ENCODE measurements around the gene CPNE4.

DNA sequence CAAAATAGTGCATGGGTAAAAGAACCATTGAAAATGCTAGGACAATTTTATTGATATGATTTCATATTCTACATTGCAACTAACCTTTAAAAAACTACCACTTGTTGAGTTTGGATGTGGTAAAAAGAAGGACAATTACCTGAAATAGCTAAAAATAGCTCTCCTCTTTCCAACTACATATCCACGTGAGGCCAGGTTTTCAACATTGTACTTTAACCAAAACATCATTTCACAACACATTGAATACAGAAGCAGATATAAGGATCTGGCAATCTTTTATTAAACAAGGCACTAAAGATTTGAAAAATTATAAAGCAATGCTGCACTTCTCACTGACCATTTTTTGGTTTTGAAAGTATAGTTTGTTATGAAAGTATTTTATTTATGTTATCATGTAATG is 504.0 kb downstream of the CPNE4 start:
- TF ChIP-seq DPF2 (IDR thresholded peaks at IDR 0.05) (no peak), POLR2AphosphoS5 (IDR thresholded peaks at IDR 0.05; ENCODE audit: control insufficient read depth, insufficient read depth, low read depth, low read length) (no peak), NR2F6 (CRISPR knock-in tag; IDR thresholded peaks at IDR 0.05) (no peak), EZH2 (IDR thresholded peaks at IDR 0.05; ENCODE audit: borderline replicate concordance, low read depth, low read length) (no peak), YY1 (IDR thresholded peaks at IDR 0.05; ENCODE audit: borderline replicate concordance in 1 of 3, control insufficient read depth in 1 of 3, extremely low read depth in 1 of 3, insufficient read depth in 3 of 3, insufficient read length in 1 of 3, insufficient replicate concordance in 2 of 3, low read depth in 1 of 3, low read length in 2 of 3) (no peak), E2F6 (IDR thresholded peaks at IDR 0.05; ENCODE audit: borderline replicate concordance in 1 of 2, extremely low read depth in 1 of 2, insufficient read depth in 1 of 2, insufficient read length in 1 of 2, low read depth in 1 of 2, low read length in 1 of 2, poor library complexity in 1 of 2, severe bottlenecking in 1 of 2) (no peak), NFIC (IDR thresholded peaks at IDR 0.05) (no peak), SMC3 (conservative IDR thresholded peaks at IDR 0.05; ENCODE audit: insufficient read depth, low read depth, low read length) (no peak), HDGF (IDR thresholded peaks at IDR 0.05) (no peak), TCF7L2 (IDR thresholded peaks at IDR 0.05; ENCODE audit: low read depth, low read length) (no peak), VEZF1 (CRISPR knock-in tag; IDR thresholded peaks at IDR 0.05) (no peak), CTCF (IDR thresholded peaks at IDR 0.05 in 2 of 3, conservative IDR thresholded peaks at IDR 0.05 in 1 of 3; ENCODE audit: insufficient read depth in 2 of 3, low read depth in 1 of 3, low read length in 3 of 3) (no peak), ZNF140 (CRISPR knock-in tag; IDR thresholded peaks at IDR 0.05) (no peak), POLR2A (conservative IDR thresholded peaks at IDR 0.05) (no peak)

Data from K562 (cell line).